HepG2 (cell line): Measurements from ENCODE around the gene C2. TPM values are rescaled to one million over a fixed set of nuclear protein-coding genes. Genes with fewer than 3 reads are reported as not detected.

Source experiments
- ATAC-seq: fragments of 200-7000 bp; cut with Tn5 transposase; 3 replicates; pipeline ENCODE4 v1.9.1; 2020; ENCODE audit warnings: mild to moderate bottlenecking, moderate library complexity
- BruUV-seq: library from RNA; stranded (reverse); fragments of 400-500 nt; replicated peaks from 2 replicates; lab custom pipeline; 2021; lab: Mats Ljungman, UMichigan
- CTCF ChIA-PET: fragments of 300-600 bp; formaldehyde crosslinking; extraction: SDS; loops from one replicate; lab custom pipeline; 2021; ENCODE audit warnings: low total read pairs, inconsistent platforms, low intra/inter-chr PET ratio; lab: Yijun Ruan, JAX
- POLR2A ChIA-PET: fragments of 350-600 bp; sonication (Branson Sonifier 250); formaldehyde crosslinking; loops from one replicate; lab custom pipeline; 2020; ENCODE audit warnings: antibody characterized with exemption, inconsistent platforms; lab: Yijun Ruan, JAX
- DNase-seq: peaks from one replicate; pipeline ENCODE4 v3.0.0-alpha.2; 2015; ENCODE audit warnings: low spot score
- FAIRE-seq: peaks from 3 replicates; lab custom pipeline; 2011; peaks lifted over from hg19 to GRCh38; lab: Jason Lieb, UNC
- H2AFZ ChIP-seq: one replicate; pipeline ENCODE4 v1.6.1; 2011; ENCODE audit warnings: low read length, inconsistent platforms
- H3K27ac ChIP-seq: fragments of 300-600 bp; 3 replicates; pipeline ENCODE4 v1.8.0; 2011; ENCODE audit warnings: mixed run types, mild to moderate bottlenecking, mixed read lengths, low read length, inconsistent platforms; ENCODE audit not compliant: insufficient read depth; ENCODE audit errors: extremely low read length
- H3K27me3 ChIP-seq, 2 experiments: fragments of 200-600 bp in 1 of 2; 2 replicates in 1 of 2; 3 replicates in 1 of 2; pipeline versions ENCODE4 v1.6.0 to v1.8.0; 2011; ENCODE audit warnings: low read length in 2 of 2, mild to moderate bottlenecking in 2 of 2, moderate library complexity in 2 of 2, inconsistent platforms in 1 of 2; ENCODE audit not compliant: insufficient read depth in 2 of 2, control insufficient read depth in 1 of 2
- H3K36me3 ChIP-seq, 2 experiments: fragments of 200-600 bp in 1 of 2; replicated peaks in 1 of 2; 2 replicates in 1 of 2; 3 replicates in 1 of 2; pipeline versions ENCODE4 v1.5.1 to v1.8.0; 2011; ENCODE audit warnings: low read length in 2 of 2, inconsistent platforms in 1 of 2; ENCODE audit not compliant: insufficient read depth in 2 of 2, control insufficient read depth in 1 of 2
- H3K4me1 ChIP-seq: 2 replicates; pipeline ENCODE4 v1.5.1; 2012; ENCODE audit warnings: low read length, inconsistent platforms; ENCODE audit not compliant: insufficient read depth
- H3K4me2 ChIP-seq: 2 replicates; pipeline ENCODE4 v1.6.0; 2011; ENCODE audit warnings: low read depth, low read length, inconsistent platforms
- H3K4me3 ChIP-seq, 3 experiments: fragments of 200-600 bp in 1 of 3; sonication (generic), shearing (Covaris generic) in 1 of 3; replicated peaks in 1 of 3; 2 replicates each; pipeline ENCODE4 v1.5.1; 2011 to 2016; ENCODE audit warnings: low read length in 3 of 3, inconsistent platforms in 2 of 3, low read depth in 2 of 3, mild to moderate bottlenecking in 2 of 3, control low read depth in 1 of 3, mixed read lengths in 1 of 3; ENCODE audit not compliant: insufficient read depth in 1 of 3
- H3K79me2 ChIP-seq: one replicate; pipeline ENCODE4 v1.6.1; 2011; ENCODE audit warnings: low read length, inconsistent platforms; ENCODE audit not compliant: insufficient read depth
- H3K9ac ChIP-seq: 2 replicates; pipeline ENCODE4 v1.6.0; 2011; ENCODE audit warnings: mild to moderate bottlenecking, low read depth, low read length, inconsistent platforms; ENCODE audit not compliant: insufficient read depth
- H3K9me3 ChIP-seq: 2 replicates; pipeline ENCODE4 v1.5.1; 2012; ENCODE audit warnings: mild to moderate bottlenecking, low read length
- H4K20me1 ChIP-seq: 2 replicates; pipeline ENCODE4 v1.6.0; 2011; ENCODE audit warnings: inconsistent platforms, mild to moderate bottlenecking, low read length, moderate library complexity; ENCODE audit not compliant: insufficient read depth
- EED ChIP-seq: sonication (generic); formaldehyde crosslinking; IDR thresholded peaks from 2 replicates; pipeline ENCODE4 v1.5.0; 2020; ENCODE audit warnings: mild to moderate bottlenecking, missing genetic modification reagents
- GTF2F1 ChIP-seq: fragments of 150-350 bp; IDR thresholded peaks from 2 replicates; pipeline ENCODE4 v1.6.1; 2014; ENCODE audit warnings: low read length
- HNRNPUL1 ChIP-seq: fragments of 200-400 bp; formaldehyde crosslinking; IDR thresholded peaks from 2 replicates; pipeline ENCODE4 v1.6.1; 2017; ENCODE audit warnings: low read depth, mild to moderate bottlenecking, low read length, moderate library complexity
- NFYB ChIP-seq: sonication (generic); formaldehyde crosslinking; IDR thresholded peaks from 2 replicates; pipeline ENCODE4 v1.4.0; 2020; ENCODE audit warnings: missing genetic modification reagents
- PRPF4 ChIP-seq: fragments of 200-400 bp; formaldehyde crosslinking; IDR thresholded peaks from 2 replicates; pipeline ENCODE4 v1.6.1; 2016; ENCODE audit warnings: low read length, low read depth; ENCODE audit not compliant: poor library complexity, severe bottlenecking
- TGIF2 ChIP-seq: IDR thresholded peaks from 2 replicates; pipeline ENCODE4 v1.6.1; 2016; ENCODE audit warnings: control low read depth, missing compliant biosample characterization
- THAP11 ChIP-seq: IDR thresholded peaks from 2 replicates; pipeline ENCODE4 v1.6.1; 2016; ENCODE audit warnings: missing biosample characterization, missing genetic modification reagents
- ZNF331 ChIP-seq: sonication (generic); formaldehyde crosslinking; IDR thresholded peaks from 2 replicates; pipeline ENCODE4 v1.4.0; 2020; ENCODE audit warnings: missing genetic modification reagents
- ZNF343 ChIP-seq: sonication (generic); formaldehyde crosslinking; IDR thresholded peaks from 2 replicates; pipeline ENCODE4 v1.4.0; 2020; ENCODE audit warnings: mild to moderate bottlenecking, missing genetic modification reagents
- ZNF354B ChIP-seq: sonication (generic); formaldehyde crosslinking; IDR thresholded peaks from 2 replicates; pipeline ENCODE4 v1.8.0; 2022; ENCODE audit warnings: mild to moderate bottlenecking, missing genetic modification reagents
- ZNF501 ChIP-seq: sonication (generic); formaldehyde crosslinking; IDR thresholded peaks from 2 replicates; pipeline ENCODE4 v1.5.1; 2020; ENCODE audit warnings: mild to moderate bottlenecking, moderate library complexity, missing genetic modification reagents
- ZNF724P ChIP-seq: sonication (generic); formaldehyde crosslinking; IDR thresholded peaks from 2 replicates; pipeline ENCODE4 v1.8.0; 2022; ENCODE audit warnings: missing genetic modification reagents, borderline replicate concordance
- WGBS: methylation state at CpG from one replicate; pipeline ENCODE4 v1.1.6; 2017; ENCODE audit warnings: low lambda C conversion rate; 5-methylcytosine and 5-hydroxymethylcytosine counted together
- in situ Hi-C: cut with HindIII; loops from 2 replicates; pipeline ENCODE4 v1.10.0; 2017; ENCODE audit warnings: low pct_unique_long_range_greater_than_20kb; ENCODE audit not compliant: extremely low pct_ligation_motif_present
- intact Hi-C: fragments of 100-400 bp; cut with micrococcal nuclease; formaldehyde crosslinking; loops from one replicate; pipeline ENCODE4 v1.10.0; 2022; ENCODE audit not compliant: unreplicated experiment
- polyA plus RNA-seq, 8 experiments: library from polyadenylated mRNA; depleted of rRNA in 3 of 8; stranded (reverse) in 7 of 8; unstranded in 1 of 8; fragments of >200 nt; fragmentation: Illumina TruSeq in 4 of 8; extraction: Trizol in 4 of 8; gene quantifications; 2 replicates each; pipeline versions ENCODE4 v1.2.1 to v1.2.3, GENCODE V29; 2011 to 2016; ENCODE audit warnings: low read depth in 4 of 8, missing spikeins in 1 of 8, mixed read lengths in 1 of 8; ENCODE audit not compliant: insufficient read depth in 1 of 8
- total RNA-seq, 5 experiments: library from RNA; depleted of rRNA; stranded (reverse); fragments of >200 nt; fragmentation: Illumina TruSeq; extraction: Trizol; gene quantifications; 2 replicates each; pipeline ENCODE4 v1.2.3, GENCODE V29; 2016; ENCODE audit warnings: low read depth in 1 of 5
- TF ChIP-seq, protein P1 (sequence below): sonication (generic); formaldehyde crosslinking; IDR thresholded peaks from 2 replicates; pipeline ENCODE4 v1.8.0; 2023; ENCODE audit warnings: mild to moderate bottlenecking, missing genetic modification reagents
- TF ChIP-seq, protein P2 (sequence below): sonication (generic); formaldehyde crosslinking; IDR thresholded peaks from 2 replicates; pipeline ENCODE4 v1.5.1; 2020; ENCODE audit warnings: missing genetic modification reagents, mild to moderate bottlenecking, borderline replicate concordance
- TF ChIP-seq, protein P3 (sequence below): fragments of 450-650 bp; IDR thresholded peaks from 2 replicates; pipeline ENCODE4 v1.6.1; 2017; ENCODE audit warnings: mild to moderate bottlenecking
- TF ChIP-seq, protein P4 (sequence below): sonication (generic); formaldehyde crosslinking; IDR thresholded peaks from 2 replicates; pipeline ENCODE4 v1.5.1; 2020; ENCODE audit warnings: missing genetic modification reagents, mild to moderate bottlenecking, borderline replicate concordance

C2 gene
- total and polyA plus RNA-seq, 2 of the 13 experiments (the other 11 are each of a cell fraction or from before 2014, with no cell fraction given), result 165 to 307 TPM

DNA sequence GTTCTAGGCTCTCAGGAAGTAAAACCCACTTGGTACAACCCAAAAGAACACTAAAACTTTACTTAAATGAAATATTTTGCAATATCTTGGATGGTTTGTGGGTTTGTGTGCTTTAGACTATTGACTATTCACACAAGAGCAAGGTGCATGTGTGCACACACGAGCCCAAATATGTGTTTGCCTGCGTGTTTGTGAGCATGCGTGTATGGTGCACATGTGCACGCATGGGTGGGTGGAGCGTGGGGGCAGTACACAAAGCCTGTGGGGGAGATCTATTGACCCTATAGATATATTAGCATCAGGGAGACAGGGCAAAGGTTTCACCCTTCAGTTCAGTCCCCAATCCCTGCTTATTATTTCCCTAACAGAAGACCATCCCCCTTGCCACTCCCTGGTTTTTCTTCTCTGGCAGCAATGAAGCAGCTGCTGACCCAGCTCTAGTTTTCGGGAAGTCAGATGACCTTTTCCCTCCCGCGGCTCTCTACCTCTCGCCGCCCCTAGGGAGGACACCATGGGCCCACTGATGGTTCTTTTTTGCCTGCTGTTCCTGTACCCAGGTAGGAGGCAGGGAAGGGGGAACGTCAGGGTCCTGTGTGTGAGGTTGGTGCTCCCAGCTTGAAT, at the start of gene C2 (continued):
- peak; percentile 90 for TF ChIP-seq ZNF331
- peak; percentile 87 for TF ChIP-seq TGIF2 (CRISPR knock-in tag)
- no peak for TF ChIP-seq GTF2F1
- TF ChIP-seq PRPF4, result no peak
- TF ChIP-seq, protein P1, sequence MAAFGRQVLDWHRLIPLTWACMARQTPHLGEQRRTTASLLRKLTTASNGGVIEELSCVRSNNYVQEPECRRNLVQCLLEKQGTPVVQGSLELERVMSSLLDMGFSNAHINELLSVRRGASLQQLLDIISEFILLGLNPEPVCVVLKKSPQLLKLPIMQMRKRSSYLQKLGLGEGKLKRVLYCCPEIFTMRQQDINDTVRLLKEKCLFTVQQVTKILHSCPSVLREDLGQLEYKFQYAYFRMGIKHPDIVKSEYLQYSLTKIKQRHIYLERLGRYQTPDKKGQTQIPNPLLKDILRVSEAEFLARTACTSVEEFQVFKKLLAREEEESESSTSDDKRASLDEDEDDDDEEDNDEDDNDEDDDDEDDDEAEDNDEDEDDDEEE (CRISPR knock-in tag), result no peak
- no peak for TF ChIP-seq EED
- TF ChIP-seq ZNF343, result no peak
- 0 out of 2 replicates have a peak, but pooled peaks have one; percentile 30 for TF ChIP-seq ZNF724P (CRISPR knock-in tag)
- no peak for TF ChIP-seq NFYB (CRISPR knock-in tag)
- TF ChIP-seq, all 625 proteins: peak for 305

DNA sequence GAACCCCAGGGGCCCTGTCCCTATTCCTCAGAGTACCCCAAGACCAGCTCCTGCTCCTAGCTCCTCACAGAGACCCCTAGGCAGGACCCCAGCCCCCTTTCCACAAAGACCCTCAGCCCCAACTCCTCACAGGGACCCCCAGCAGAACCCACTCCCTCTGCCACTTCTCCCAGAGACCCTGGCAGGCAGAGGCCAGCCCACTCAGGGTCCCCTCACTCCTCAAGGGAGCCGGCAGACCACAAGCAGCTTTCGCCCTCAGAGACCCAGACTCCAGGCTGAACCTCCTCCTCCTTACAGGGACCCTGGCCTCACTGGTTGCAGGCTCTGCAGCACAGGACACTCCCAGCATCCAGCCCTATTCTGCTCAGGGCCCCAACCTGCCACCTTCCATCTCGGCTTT, 49.3 kb upstream of the C2 start:
- no TSS peak for BruUV-seq
- WGBS, result 33% methylated on average over 3 of the region's 3 CpGs
- peak; percentile 33 for ATAC-seq
- H2AFZ ChIP-seq, result no peak overlapping the region
- no peaks in the 10 kb centered on the region for H3K79me2 ChIP-seq
- peak overlapping the region; percentile 65 for H3K9ac ChIP-seq
- H3K9me3 ChIP-seq, result no peaks in the 10 kb centered on the region
- no peak for DNase-seq
- no peaks in the 10 kb centered on the region for H4K20me1 ChIP-seq
- no peak overlapping the region for H3K27ac ChIP-seq
- H3K4me1 ChIP-seq, result peaks cover 41% of the 10 kb centered on the region
- H3K36me3 ChIP-seq, result peaks cover 19 to 34% of the 10 kb centered on the region in 2 experiments
- peak overlapping the region; percentile 92 for H3K4me2 ChIP-seq
- CTCF ChIA-PET, result no interaction called here
- intact Hi-C loops, result no loop called here
- TF ChIP-seq, protein P2, sequence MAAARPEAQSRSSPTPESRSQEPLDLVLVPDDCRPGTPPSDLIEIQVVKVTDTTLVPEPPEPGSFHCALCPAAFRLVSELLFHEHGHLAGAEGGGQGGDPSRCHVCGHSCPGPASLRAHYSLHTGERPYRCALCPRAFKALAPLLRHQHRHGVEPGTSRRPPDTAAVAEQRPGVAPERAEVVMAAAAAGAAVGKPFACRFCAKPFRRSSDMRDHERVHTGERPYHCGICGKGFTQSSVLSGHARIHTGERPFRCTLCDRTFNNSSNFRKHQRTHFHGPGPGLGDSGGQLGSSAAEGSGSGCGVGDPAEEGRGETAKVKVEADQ (CRISPR knock-in tag), result no peak
- TF ChIP-seq HNRNPUL1 (no peak), ZNF501 (CRISPR knock-in tag) (0 out of 2 replicates have a peak, but pooled peaks have one; percentile 1), THAP11 (CRISPR knock-in tag) (no peak), ZNF354B (CRISPR knock-in tag) (0 out of 2 replicates have a peak, but pooled peaks have one; percentile 38)
- TF ChIP-seq, protein P3, sequence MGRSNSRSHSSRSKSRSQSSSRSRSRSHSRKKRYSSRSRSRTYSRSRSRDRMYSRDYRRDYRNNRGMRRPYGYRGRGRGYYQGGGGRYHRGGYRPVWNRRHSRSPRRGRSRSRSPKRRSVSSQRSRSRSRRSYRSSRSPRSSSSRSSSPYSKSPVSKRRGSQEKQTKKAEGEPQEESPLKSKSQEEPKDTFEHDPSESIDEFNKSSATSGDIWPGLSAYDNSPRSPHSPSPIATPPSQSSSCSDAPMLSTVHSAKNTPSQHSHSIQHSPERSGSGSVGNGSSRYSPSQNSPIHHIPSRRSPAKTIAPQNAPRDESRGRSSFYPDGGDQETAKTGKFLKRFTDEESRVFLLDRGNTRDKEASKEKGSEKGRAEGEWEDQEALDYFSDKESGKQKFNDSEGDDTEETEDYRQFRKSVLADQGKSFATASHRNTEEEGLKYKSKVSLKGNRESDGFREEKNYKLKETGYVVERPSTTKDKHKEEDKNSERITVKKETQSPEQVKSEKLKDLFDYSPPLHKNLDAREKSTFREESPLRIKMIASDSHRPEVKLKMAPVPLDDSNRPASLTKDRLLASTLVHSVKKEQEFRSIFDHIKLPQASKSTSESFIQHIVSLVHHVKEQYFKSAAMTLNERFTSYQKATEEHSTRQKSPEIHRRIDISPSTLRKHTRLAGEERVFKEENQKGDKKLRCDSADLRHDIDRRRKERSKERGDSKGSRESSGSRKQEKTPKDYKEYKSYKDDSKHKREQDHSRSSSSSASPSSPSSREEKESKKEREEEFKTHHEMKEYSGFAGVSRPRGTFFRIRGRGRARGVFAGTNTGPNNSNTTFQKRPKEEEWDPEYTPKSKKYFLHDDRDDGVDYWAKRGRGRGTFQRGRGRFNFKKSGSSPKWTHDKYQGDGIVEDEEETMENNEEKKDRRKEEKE, result no peak
- TF ChIP-seq, protein P4, sequence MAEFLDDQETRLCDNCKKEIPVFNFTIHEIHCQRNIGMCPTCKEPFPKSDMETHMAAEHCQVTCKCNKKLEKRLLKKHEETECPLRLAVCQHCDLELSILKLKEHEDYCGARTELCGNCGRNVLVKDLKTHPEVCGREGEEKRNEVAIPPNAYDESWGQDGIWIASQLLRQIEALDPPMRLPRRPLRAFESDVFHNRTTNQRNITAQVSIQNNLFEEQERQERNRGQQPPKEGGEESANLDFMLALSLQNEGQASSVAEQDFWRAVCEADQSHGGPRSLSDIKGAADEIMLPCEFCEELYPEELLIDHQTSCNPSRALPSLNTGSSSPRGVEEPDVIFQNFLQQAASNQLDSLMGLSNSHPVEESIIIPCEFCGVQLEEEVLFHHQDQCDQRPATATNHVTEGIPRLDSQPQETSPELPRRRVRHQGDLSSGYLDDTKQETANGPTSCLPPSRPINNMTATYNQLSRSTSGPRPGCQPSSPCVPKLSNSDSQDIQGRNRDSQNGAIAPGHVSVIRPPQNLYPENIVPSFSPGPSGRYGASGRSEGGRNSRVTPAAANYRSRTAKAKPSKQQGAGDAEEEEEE, result no peak
- POLR2A ChIA-PET, result interaction anchor here (1.1 to 7.2 kb wide), 2 partner anchors 10 to 14 kb away, joined by 3 to 103 read pairs; partner anchors contain the start of gene NEU1
- H3K4me3 ChIP-seq, result peak overlapping the region; percentile 42 to 72 (median 46); a peak in 5 of 6 replicates
- H3K27me3 ChIP-seq, result no peaks in the 10 kb centered on the region
- FAIRE-seq, result no peak
- in situ Hi-C loops, result no loop called here
